ENCODE measurements around the gene SLC22A12. TPM values are rescaled to one million over a fixed set of nuclear protein-coding genes. Genes with fewer than 3 reads are reported as not detected.

SLC22A12 gene
- total RNA-seq, 6 experiments from 2014 or later = 0.22 to 0.80 (median 0.74) TPM; not detected in 3

DNA sequence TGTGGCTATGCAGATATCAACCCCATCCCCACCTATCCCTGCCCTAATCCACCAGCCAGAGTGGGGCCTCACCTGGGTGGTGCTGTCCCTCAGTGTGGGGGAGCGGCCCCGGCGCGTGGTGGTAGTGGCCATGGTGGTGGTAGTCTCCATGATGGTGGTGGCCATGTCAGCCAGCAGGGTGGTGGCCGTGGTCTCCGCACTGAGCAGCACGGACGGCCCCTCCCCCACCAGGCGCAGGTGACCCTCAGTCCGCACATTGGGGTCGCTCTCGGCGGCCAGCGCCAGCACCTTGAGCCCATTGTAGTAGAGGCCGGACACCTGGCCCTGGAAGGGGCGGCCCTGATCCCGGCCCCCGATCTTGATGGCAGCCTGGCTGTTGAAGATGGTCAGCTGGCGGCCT lies 31.7 kb downstream of the SLC22A12 start:
- intact Hi-C loops (cut with DNase I) = no loop called here
- Histone ChIP-seq H3K27ac (no peak overlapping the region), H3K36me3 (no peaks in the 10 kb centered on the region), H3K27me3 (no peaks in the 10 kb centered on the region), H3K4me1 (peaks cover 0 to 24% (median 0%) of the 10 kb centered on the region in 4 donors), H3K4me3 (no peak overlapping the region), H3K9me3 (no peaks in the 10 kb centered on the region)
- ATAC-seq = no peak
- 94% methylated on average over 6 of the region's 19 CpGs for WGBS (ENCODE audit: insufficient coverage, low coverage, low lambda C conversion rate, missing lambda C conversion rate)
- no peak for DNase-seq
- TF ChIP-seq POLR2A (IDR thresholded peaks at IDR 0.05) = no peak
- TF ChIP-seq, protein P1, sequence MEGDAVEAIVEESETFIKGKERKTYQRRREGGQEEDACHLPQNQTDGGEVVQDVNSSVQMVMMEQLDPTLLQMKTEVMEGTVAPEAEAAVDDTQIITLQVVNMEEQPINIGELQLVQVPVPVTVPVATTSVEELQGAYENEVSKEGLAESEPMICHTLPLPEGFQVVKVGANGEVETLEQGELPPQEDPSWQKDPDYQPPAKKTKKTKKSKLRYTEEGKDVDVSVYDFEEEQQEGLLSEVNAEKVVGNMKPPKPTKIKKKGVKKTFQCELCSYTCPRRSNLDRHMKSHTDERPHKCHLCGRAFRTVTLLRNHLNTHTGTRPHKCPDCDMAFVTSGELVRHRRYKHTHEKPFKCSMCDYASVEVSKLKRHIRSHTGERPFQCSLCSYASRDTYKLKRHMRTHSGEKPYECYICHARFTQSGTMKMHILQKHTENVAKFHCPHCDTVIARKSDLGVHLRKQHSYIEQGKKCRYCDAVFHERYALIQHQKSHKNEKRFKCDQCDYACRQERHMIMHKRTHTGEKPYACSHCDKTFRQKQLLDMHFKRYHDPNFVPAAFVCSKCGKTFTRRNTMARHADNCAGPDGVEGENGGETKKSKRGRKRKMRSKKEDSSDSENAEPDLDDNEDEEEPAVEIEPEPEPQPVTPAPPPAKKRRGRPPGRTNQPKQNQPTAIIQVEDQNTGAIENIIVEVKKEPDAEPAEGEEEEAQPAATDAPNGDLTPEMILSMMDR (IDR thresholded peaks at IDR 0.05) = no peak

DNA sequence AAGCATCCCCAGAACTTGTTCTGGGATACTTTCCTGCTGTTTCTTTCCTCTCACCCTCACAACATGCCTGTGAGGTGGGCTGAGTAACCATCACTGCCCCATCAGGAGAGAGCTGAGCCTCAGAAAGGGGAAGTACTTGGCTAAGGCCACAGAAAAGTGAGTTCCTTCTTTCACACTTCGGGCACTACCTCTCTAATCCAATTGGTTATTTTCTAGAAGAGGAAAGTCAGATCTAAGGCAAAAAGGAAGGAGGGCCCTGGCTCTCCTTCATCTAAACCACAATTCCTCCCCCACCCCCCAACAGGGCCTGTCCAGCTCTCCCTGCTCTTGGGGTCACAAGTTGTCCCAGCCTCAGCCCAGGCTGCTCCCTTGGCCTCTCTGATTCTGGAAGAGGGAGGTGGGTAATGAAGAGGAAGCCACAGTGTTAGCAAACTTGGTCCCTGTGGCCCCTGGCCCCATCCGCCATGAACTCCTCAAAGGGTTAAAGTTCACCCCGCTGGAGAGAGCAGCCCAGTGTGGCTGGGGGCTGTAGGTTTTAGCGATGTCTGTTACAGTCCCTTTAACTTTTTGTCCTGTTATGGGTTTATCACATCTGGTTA lies 34.0 kb downstream of the SLC22A12 start:
- no peaks in the 10 kb centered on the region for H3K36me3 ChIP-seq
- TF ChIP-seq, protein P1 (IDR thresholded peaks at IDR 0.05) = no peak
- TF ChIP-seq POLR2A (IDR thresholded peaks at IDR 0.05) = no peak
- no peak overlapping the region for H3K4me3 ChIP-seq
- H3K27me3 ChIP-seq = no peaks in the 10 kb centered on the region
- H3K27ac ChIP-seq = no peak overlapping the region
- ATAC-seq (no peak), DNase-seq (no peak)
- 36% methylated on average over 4 of the region's 4 CpGs for WGBS (ENCODE audit: insufficient coverage, low coverage, low lambda C conversion rate, missing lambda C conversion rate)
- H3K4me1 ChIP-seq = peaks cover 0 to 11% (median 0%) of the 10 kb centered on the region in 4 donors
- no peaks in the 10 kb centered on the region for H3K9me3 ChIP-seq
- intact Hi-C loops (cut with DNase I) = no loop called here

DNA sequence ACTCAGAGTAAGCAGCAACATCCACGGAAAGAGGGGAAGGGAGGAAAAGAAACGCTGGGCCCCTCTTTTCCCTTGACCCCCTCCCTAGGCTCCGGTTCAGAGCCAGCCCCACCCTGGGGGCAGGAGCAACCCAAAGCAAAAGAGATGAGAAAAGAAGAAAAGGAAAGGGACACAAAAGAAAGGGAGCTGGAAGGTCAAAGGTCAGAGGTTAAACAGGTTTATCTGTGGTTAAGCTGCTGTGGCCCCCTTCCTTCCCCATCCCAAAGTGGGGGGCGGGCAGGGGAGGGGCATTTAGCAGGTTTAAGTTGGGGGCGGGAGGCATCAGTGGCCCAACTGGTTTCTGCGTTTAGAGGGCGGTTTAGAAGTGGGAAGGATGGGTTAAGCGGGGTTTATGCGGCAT lies 35.6 kb downstream of the SLC22A12 start:
- intact Hi-C loops (cut with DNase I) = no loop called here
- Histone ChIP-seq H3K4me1 (no peaks in the 10 kb centered on the region), H3K9me3 (no peaks in the 10 kb centered on the region), H3K27ac (no peak overlapping the region), H3K4me3 (no peak overlapping the region), H3K36me3 (no peaks in the 10 kb centered on the region), H3K27me3 (no peaks in the 10 kb centered on the region)
- 100% methylated on average over 4 of the region's 9 CpGs for WGBS (ENCODE audit: insufficient coverage, low coverage, low lambda C conversion rate, missing lambda C conversion rate)
- no peak for ATAC-seq
- no peak for TF ChIP-seq POLR2A (IDR thresholded peaks at IDR 0.05)
- TF ChIP-seq, protein P1 (IDR thresholded peaks at IDR 0.05) = no peak
- DNase-seq = no peak

DNA sequence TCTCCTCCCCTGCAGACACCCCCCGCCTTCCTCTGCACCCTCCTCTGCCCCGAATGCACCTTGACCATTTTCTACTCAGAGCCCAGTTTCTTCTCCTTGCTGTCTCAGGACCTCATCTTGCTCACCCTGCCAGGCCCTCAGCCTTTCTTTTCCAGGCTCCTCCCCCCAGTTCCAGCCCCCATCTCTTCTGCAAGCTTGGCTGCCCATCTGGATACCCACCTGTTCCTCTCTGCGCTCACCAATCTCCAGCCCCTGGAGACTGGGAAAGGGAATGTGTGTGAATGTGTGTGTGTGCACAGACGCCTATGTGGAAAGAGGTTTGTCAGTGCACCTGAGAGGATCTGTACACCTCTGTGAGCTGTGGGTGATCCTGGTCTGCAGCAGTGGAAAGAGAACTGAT lies 36.4 kb downstream of the SLC22A12 start:
- TF ChIP-seq, protein P1 (IDR thresholded peaks at IDR 0.05) = no peak
- no peak for TF ChIP-seq POLR2A (IDR thresholded peaks at IDR 0.05)
- Histone ChIP-seq H3K9me3 (no peaks in the 10 kb centered on the region), H3K27ac (no peak overlapping the region), H3K4me3 (no peak overlapping the region), H3K27me3 (no peaks in the 10 kb centered on the region), H3K4me1 (no peaks in the 10 kb centered on the region), H3K36me3 (no peaks in the 10 kb centered on the region)
- intact Hi-C loops (cut with DNase I) = no loop called here
- WGBS (ENCODE audit: insufficient coverage, low coverage, low lambda C conversion rate, missing lambda C conversion rate) = 69% methylated on average over 4 of the region's 4 CpGs
- ATAC-seq (no peak), DNase-seq (no peak)

Measured in right lobe of liver (tissue), 6 donors.